ENCODE measurements around the gene WFDC2. TPM values are rescaled to one million over a fixed set of nuclear protein-coding genes. Genes with fewer than 3 reads are reported as not detected.

WFDC2 gene
- total and polyA plus RNA-seq, 10 of the 15 experiments (the other 5 are each of a cell fraction or from before 2014, with no cell fraction given): 0.13 TPM; not detected in 9

DNA sequence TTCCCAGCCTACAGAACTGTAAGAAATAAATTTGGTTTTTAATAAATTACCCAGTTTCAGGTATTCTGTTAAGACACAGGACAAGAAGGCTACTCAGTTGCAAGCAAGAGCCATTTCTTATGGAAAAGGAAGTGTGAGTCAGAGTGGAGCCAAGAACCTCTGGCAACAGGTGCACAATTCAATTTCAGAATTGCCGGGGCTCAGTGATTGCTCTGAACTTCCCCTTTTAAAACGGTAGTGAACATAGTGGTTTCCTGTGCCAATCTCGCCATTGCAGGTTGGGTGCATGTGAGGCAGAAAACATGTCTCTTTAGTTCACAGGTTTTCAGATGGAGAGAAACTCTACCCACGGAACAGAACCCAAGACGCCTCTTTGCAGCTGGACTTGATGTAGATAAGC is 37.3 kb upstream of the WFDC2 start (continued):
- TF ChIP-seq, protein P1, sequence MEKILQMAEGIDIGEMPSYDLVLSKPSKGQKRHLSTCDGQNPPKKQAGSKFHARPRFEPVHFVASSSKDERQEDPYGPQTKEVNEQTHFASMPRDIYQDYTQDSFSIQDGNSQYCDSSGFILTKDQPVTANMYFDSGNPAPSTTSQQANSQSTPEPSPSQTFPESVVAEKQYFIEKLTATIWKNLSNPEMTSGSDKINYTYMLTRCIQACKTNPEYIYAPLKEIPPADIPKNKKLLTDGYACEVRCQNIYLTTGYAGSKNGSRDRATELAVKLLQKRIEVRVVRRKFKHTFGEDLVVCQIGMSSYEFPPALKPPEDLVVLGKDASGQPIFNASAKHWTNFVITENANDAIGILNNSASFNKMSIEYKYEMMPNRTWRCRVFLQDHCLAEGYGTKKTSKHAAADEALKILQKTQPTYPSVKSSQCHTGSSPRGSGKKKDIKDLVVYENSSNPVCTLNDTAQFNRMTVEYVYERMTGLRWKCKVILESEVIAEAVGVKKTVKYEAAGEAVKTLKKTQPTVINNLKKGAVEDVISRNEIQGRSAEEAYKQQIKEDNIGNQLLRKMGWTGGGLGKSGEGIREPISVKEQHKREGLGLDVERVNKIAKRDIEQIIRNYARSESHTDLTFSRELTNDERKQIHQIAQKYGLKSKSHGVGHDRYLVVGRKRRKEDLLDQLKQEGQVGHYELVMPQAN (conservative IDR thresholded peaks at IDR 0.05): no peak
- TF ChIP-seq HDAC6 (IDR thresholded peaks at IDR 0.05; ENCODE audit: unreplicated experiment) (no peak), BCL11A (IDR thresholded peaks at IDR 0.05; ENCODE audit: low read depth, low read length) (no peak), RAD51 (IDR thresholded peaks at IDR 0.05) (no peak), JUNB (IDR thresholded peaks at IDR 0.05) (peak; percentile 40), YBX1 (IDR thresholded peaks at IDR 0.05) (no peak), STAT3 (IDR thresholded peaks at IDR 0.05; ENCODE audit: low read depth, low read length) (no peak), ZBED1 (IDR thresholded peaks at IDR 0.05; ENCODE audit: borderline replicate concordance) (no peak), YY1 (IDR thresholded peaks at IDR 0.05; ENCODE audit: low read depth, low read length) (peak; percentile 44; the same call in 1 of the 2 replicates), SREBF2 (IDR thresholded peaks at IDR 0.05; ENCODE audit: low read length) (no peak), CBFB (IDR thresholded peaks at IDR 0.05; ENCODE audit: low read depth) (no peak), LARP7 (IDR thresholded peaks at IDR 0.05) (no peak), ZZZ3 (IDR thresholded peaks at IDR 0.05; ENCODE audit: control insufficient read depth, insufficient read length, low read depth) (no peak), ZNF24 (IDR thresholded peaks at IDR 0.05) (no peak), TBL1XR1 (IDR thresholded peaks at IDR 0.05; ENCODE audit: low read depth, low read length) (no peak), SRF (IDR thresholded peaks at IDR 0.05; ENCODE audit: low read depth in 2 of 2, low read length in 2 of 2) (no peak), BRCA1 (IDR thresholded peaks at IDR 0.05; ENCODE audit: low read depth, low read length) (no peak), NR2F1 (conservative IDR thresholded peaks at IDR 0.05) (no peak; the same call in 1 of the 2 replicates), CHD4 (IDR thresholded peaks at IDR 0.05) (no peak), SREBF1 (IDR thresholded peaks at IDR 0.05; ENCODE audit: low read length) (no peak), GATAD2B (conservative IDR thresholded peaks at IDR 0.05; ENCODE audit: low read depth) (no peak), IRF4 (IDR thresholded peaks at IDR 0.05; ENCODE audit: low read depth, low read length) (0 out of 2 replicates have a peak, but pooled peaks have one; percentile 10), KLF5 (IDR thresholded peaks at IDR 0.05; ENCODE audit: partially characterized antibody) (no peak), CEBPB (IDR thresholded peaks at IDR 0.05; ENCODE audit: borderline replicate concordance in 1 of 2, low read depth in 2 of 2, low read length in 2 of 2) (no peak)
- TF ChIP-seq, protein P2, sequence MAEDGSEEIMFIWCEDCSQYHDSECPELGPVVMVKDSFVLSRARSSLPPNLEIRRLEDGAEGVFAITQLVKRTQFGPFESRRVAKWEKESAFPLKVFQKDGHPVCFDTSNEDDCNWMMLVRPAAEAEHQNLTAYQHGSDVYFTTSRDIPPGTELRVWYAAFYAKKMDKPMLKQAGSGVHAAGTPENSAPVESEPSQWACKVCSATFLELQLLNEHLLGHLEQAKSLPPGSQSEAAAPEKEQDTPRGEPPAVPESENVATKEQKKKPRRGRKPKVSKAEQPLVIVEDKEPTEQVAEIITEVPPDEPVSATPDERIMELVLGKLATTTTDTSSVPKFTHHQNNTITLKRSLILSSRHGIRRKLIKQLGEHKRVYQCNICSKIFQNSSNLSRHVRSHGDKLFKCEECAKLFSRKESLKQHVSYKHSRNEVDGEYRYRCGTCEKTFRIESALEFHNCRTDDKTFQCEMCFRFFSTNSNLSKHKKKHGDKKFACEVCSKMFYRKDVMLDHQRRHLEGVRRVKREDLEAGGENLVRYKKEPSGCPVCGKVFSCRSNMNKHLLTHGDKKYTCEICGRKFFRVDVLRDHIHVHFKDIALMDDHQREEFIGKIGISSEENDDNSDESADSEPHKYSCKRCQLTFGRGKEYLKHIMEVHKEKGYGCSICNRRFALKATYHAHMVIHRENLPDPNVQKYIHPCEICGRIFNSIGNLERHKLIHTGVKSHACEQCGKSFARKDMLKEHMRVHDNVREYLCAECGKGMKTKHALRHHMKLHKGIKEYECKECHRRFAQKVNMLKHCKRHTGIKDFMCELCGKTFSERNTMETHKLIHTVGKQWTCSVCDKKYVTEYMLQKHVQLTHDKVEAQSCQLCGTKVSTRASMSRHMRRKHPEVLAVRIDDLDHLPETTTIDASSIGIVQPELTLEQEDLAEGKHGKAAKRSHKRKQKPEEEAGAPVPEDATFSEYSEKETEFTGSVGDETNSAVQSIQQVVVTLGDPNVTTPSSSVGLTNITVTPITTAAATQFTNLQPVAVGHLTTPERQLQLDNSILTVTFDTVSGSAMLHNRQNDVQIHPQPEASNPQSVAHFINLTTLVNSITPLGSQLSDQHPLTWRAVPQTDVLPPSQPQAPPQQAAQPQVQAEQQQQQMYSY (CRISPR knock-in tag; IDR thresholded peaks at IDR 0.05): no peak
- TF ChIP-seq, protein P3, sequence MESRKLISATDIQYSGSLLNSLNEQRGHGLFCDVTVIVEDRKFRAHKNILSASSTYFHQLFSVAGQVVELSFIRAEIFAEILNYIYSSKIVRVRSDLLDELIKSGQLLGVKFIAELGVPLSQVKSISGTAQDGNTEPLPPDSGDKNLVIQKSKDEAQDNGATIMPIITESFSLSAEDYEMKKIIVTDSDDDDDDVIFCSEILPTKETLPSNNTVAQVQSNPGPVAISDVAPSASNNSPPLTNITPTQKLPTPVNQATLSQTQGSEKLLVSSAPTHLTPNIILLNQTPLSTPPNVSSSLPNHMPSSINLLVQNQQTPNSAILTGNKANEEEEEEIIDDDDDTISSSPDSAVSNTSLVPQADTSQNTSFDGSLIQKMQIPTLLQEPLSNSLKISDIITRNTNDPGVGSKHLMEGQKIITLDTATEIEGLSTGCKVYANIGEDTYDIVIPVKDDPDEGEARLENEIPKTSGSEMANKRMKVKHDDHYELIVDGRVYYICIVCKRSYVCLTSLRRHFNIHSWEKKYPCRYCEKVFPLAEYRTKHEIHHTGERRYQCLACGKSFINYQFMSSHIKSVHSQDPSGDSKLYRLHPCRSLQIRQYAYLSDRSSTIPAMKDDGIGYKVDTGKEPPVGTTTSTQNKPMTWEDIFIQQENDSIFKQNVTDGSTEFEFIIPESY (IDR thresholded peaks at IDR 0.05): no peak
- TF ChIP-seq, protein P4, sequence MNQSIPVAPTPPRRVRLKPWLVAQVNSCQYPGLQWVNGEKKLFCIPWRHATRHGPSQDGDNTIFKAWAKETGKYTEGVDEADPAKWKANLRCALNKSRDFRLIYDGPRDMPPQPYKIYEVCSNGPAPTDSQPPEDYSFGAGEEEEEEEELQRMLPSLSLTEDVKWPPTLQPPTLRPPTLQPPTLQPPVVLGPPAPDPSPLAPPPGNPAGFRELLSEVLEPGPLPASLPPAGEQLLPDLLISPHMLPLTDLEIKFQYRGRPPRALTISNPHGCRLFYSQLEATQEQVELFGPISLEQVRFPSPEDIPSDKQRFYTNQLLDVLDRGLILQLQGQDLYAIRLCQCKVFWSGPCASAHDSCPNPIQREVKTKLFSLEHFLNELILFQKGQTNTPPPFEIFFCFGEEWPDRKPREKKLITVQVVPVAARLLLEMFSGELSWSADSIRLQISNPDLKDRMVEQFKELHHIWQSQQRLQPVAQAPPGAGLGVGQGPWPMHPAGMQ (IDR thresholded peaks at IDR 0.05; ENCODE audit: borderline replicate concordance): no peak
